GM12873 (cell line): ENCODE data around the gene C6orf141.

ENCODE experiments used
- TF ChIP-seq, protein P1 (sequence below): IDR thresholded peaks from 2 replicates; pipeline ENCODE4 v1.5.1; 2012; ENCODE audit warnings: low read depth, mild to moderate bottlenecking, moderate library complexity, low read length, control low read depth; ENCODE audit not compliant: insufficient read depth; ENCODE audit errors: missing control alignments

Gene C6orf141

GRCh38 chr6:49579649-49580048, 29.2 kb downstream of the C6orf141 start:
- TF ChIP-seq, protein P1, sequence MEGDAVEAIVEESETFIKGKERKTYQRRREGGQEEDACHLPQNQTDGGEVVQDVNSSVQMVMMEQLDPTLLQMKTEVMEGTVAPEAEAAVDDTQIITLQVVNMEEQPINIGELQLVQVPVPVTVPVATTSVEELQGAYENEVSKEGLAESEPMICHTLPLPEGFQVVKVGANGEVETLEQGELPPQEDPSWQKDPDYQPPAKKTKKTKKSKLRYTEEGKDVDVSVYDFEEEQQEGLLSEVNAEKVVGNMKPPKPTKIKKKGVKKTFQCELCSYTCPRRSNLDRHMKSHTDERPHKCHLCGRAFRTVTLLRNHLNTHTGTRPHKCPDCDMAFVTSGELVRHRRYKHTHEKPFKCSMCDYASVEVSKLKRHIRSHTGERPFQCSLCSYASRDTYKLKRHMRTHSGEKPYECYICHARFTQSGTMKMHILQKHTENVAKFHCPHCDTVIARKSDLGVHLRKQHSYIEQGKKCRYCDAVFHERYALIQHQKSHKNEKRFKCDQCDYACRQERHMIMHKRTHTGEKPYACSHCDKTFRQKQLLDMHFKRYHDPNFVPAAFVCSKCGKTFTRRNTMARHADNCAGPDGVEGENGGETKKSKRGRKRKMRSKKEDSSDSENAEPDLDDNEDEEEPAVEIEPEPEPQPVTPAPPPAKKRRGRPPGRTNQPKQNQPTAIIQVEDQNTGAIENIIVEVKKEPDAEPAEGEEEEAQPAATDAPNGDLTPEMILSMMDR: no peak

GRCh38 chr6:49582529-49582928, 32.1 kb downstream of the C6orf141 start:
- TF ChIP-seq, protein P1: no peak
